GM12874 (cell line): ENCODE measurements around the gene TECTA.

Experiments used
- TF ChIP-seq, protein P1 (sequence below): IDR thresholded peaks from 2 replicates; pipeline ENCODE4 v1.5.1; 2011; ENCODE audit warnings: low read depth, mild to moderate bottlenecking, control low read depth, low read length, moderate library complexity; ENCODE audit not compliant: insufficient read depth

Gene TECTA

GRCh38 chr11:121159741-121160140 lies 58.7 kb downstream of the TECTA start:
- TF ChIP-seq, protein P1, sequence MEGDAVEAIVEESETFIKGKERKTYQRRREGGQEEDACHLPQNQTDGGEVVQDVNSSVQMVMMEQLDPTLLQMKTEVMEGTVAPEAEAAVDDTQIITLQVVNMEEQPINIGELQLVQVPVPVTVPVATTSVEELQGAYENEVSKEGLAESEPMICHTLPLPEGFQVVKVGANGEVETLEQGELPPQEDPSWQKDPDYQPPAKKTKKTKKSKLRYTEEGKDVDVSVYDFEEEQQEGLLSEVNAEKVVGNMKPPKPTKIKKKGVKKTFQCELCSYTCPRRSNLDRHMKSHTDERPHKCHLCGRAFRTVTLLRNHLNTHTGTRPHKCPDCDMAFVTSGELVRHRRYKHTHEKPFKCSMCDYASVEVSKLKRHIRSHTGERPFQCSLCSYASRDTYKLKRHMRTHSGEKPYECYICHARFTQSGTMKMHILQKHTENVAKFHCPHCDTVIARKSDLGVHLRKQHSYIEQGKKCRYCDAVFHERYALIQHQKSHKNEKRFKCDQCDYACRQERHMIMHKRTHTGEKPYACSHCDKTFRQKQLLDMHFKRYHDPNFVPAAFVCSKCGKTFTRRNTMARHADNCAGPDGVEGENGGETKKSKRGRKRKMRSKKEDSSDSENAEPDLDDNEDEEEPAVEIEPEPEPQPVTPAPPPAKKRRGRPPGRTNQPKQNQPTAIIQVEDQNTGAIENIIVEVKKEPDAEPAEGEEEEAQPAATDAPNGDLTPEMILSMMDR: no peak

DNA sequence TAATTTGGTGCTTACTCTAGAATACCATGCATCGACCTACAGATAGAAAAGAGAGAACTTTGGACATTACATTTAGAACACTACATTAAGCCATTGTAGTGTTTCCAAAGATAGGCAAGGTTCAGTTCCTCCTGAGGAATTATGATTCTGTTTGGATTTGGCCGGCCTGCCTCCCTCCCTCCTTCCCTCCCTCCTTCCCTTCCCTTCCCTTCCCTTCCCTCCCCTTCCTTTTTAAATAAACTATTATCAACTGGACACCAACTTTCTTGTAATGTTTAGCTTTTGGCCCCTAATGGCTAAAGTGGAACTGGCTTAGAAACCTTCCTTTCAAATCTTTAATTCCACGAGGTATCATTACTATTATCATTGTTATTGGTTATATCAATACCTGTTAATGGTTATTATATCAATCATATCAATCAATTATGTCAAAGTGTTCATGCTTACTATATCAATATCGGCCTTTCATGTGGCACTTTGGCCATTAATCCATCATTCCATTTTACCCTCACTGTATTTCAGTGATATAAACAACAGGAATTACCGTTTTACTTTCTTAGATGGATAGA lies 60.4 kb downstream of the TECTA start:
- TF ChIP-seq, protein P1: no peak

- TF ChIP-seq, protein P1: no peak
These were observed 62.7 kb downstream of the TECTA start for GRCh38 chr11:121163658-121164308.

DNA sequence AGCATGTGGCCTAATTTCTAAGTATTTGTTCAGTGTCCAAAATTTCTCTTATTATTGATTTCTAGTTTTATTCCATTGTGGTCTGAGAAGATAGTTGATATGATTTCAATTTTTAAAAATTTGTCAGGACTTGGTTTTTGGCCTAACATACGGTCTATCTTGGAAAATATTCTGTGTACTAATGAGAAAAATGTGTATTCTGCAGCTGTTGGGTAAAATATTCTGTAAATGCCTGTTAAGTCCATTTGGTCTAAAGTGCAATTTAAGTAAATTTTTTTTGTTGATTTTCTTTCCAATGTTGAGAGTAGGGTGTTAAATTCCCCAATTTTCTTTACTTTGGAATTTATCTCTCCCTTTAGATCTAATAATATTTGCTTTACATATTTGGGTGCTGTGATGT lies 78.3 kb downstream of the TECTA start:
- TF ChIP-seq, protein P1: no peak

DNA sequence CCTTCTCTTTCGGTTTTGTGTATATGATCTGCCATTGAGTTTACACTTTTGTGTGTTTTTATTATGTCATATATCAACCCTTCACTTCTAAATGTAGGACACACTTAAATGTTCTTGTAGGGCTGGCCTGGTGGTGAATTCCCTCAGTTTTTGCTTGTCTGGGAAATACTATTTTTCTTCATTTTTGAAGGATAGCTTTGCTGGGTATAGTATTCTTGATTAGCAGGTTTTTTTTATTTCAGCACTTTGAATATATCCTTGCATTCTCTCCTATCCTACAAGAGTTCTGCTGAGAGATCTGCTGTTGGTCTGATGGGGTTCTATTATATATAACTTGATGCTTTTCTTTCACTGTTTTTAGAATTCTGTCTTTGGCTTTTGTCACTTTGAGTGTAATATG lies 79.1 kb downstream of the TECTA start:
- TF ChIP-seq, protein P1: no peak

GRCh38 chr11:121188776-121189175 lies 87.7 kb downstream of the TECTA start:
- TF ChIP-seq, protein P1: no peak

- TF ChIP-seq, protein P1: no peak
These were observed 90.8 kb downstream of the TECTA start for GRCh38 chr11:121191818-121192217.
